M059J (cell line): Measurements from ENCODE around the gene ZDHHC3. TPM values are rescaled to one million over a fixed set of nuclear protein-coding genes. Genes with fewer than 3 reads are reported as not detected.
"Not testable (repeated sequence)": the region's sequence is repeated elsewhere in the genome, so short reads cannot be mapped to it uniquely, and the experiment has no call there.

ENCODE experiments used
- DNase-seq: peaks from one replicate; pipeline ENCODE4 v3.0.0-alpha.2; 2012; ENCODE audit warnings: low read depth
- total RNA-seq: library from RNA; depleted of rRNA; stranded (reverse); fragments of >200 nt; shearing (Covaris generic); gene quantifications from 2 replicates; pipeline ENCODE4 v1.2.3, GENCODE V29; 2014

Gene ZDHHC3
- total RNA-seq, 1 experiment from 2014 or later: 56.7 TPM

DNA sequence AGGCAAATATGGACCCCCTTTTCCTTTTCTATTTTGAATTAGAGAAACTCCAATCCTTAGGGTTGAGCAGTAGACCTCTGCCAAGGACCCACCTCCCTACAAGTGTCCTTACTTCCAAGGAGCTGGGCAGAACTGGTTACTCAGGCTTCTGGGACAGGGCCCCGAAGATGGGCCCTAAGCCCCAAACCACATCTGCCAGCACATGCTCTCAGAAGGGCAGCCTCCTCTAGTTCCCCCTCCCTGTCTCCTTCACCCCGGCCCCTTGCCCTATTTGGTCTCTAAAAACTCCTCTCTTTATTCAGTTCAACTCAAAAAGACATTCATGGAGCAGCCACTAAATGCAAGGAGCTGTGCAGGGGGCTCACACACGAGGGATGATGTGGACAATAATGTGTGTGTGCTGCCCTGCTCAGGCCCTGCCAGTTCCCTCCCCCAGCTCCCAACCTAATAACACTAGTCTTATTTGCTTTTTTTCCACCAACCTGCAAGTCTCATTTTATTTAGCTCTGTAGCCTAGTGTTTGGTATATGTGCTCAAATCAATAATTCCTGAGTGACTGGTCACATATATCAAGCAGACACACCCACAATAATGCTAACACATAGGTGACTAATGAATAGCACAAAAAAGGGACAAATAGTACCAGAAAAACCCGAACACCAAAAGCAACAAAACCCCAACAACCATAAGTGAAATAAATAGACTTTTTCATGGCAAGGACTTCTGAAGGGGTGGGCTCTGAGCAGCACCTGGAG, 12.2 kb downstream of the ZDHHC3 start:
- DNase-seq: no peak

DNA sequence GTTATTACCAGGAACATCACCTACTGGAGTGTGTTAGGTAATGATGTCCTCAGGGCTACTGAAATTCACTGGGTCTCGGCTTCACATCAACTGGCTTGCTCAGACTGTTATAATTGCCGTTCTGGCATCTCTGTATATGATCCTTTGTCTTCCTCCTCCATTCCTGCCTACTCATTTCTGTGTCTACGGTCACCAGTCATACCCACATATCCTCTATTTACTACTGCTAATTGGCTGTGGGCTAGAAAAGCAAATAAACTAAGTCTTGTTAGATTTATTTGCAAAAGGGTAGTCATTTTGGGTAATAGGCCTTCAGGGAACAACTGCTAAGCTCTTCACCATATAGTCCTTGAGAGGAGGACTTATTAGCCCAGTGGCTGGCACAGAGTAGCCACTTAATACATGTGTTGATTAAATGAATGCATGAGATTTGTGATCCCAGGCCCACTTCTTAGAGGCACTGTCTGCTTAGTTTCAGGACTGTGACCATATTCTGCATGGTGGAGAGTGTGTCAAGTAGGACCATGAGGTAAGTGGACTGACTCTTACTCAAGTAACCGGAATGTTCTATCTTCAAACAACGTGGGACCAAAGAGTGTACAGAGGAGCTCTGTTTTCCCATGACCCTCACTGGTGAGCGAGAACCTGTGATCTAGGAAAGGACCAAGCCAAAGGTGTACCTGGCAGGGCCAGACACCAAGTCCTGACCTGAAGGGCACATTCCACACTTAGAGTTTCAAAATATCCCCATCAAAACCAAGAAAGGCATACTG, 13.2 kb downstream of the ZDHHC3 start:
- peak; percentile 68 for DNase-seq

DNA sequence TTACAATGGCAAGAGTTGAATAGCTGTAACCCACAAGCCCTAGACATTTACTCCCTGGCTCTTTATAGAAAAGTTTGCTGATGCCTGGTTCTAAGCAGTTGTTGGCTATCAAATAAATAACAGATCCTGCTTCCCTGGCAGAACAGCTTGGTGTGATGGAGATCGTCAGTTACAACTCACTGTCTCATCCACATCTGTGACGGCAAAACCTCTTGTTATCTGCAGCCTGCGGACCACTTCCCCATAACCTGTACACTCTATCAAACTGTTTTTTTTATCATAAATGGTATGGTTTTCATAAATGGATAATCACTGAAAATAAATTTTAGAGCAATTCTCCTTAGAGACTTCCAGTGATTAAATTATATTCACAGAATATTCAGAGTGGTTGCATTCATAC, 14.1 kb downstream of the ZDHHC3 start:
- DNase-seq: no peak

DNA sequence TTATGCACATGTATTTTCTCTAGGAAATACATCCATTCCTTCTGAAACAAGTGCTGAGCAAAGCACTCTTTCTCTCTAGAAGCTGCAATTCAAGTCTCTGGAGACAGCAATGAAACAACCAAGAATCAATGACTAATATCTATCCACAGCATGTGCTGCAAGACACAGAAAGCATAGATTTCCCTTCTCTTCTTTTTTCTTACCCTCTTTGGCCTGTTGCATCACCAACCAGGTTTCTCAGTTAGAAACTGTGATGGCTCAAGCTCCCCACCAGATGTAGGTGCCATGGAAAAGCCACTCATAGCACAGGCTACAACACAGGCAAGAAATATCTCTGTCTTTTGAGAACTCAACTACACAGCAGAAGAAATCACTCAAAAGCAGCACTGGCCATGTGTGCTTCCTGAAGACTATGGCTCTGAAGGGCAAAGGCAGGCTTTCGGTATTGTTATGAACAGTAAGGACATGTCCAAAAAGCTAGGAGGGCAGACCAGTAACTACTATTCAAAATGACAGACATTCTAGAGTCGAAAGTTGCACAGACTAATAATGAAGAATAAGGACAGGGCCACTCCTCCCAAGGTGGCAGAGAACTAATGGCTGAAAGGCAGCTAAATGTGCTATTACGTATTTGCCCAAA, 15.5 kb downstream of the ZDHHC3 start:
- no peak for DNase-seq

DNA sequence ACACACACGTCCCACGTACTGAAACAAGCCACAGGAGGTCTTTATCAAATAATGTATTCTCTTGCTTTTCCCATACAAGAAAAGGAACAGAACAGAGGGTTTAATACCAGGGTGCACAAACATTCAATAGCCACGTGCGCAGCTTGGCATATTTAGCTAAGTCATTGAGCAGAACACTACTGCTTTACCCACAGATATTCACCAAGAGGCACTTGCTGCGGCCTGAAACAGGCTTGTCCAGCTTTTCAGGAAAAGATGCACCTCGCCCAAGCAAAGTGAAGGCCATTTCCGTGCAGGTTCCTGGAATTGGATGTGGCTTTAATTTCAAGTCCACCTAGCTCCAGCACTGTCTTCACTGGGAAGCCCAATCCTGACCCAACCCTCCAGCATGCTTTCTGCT, 17.6 kb downstream of the ZDHHC3 start:
- DNase-seq: no peak

DNA sequence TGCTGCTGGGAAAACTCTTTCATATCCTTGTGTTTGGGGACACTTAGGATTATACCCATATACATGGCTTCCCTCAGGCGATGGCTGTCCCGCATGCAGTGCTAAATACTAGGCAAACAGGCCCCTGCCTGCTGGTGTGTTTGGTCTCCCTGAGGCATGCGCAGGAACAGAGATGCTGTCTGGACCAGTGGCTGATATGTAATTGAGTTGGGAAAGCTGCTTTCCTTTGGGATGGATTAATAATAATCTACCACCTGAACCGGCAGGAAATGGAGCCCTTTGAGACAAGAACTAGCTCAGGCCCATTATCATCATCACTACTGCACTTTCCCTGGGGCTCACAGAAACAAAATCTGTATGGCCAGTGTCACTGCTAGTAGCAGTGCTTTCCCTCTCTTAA, 18.0 kb downstream of the ZDHHC3 start:
- no peak for DNase-seq

DNA sequence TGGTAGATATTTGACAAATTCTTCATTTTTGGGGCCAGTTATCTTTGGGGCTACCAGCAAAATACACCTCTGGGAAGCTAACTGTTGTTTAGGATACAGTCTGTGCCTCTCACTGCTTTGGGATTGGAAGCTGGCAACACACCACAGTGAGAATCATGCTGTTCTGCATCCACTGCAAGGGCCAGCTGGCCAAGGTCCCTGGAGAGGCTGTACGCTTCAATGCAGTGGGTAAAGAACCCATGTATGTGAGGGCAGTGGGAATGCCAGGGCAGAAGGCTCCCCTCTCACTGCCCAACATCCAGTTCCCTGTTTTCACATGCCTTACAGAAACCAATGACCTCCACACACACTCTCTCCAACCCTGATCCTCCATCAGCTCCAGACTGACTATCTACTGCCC, 20.1 kb downstream of the ZDHHC3 start:
- DNase-seq: no peak

DNA sequence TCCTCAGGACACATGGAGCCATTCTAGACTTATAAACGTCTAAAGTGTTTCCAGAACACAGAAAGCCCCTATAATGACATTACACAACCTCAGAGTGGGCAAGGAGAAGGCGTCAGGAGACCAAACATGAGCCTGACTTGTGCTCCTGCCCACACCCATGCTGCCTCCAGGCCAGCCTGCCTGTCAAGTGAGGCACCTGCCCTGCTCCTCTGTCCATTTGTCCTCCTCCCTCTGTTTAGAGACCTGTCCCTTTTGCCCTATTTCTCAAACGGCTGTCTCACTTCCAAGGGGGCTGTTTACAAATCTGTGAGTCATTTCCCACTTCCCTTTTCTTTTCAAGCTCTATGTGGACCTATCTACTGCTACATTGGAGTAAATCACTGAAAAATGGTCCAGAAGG, 21.0 kb downstream of the ZDHHC3 start:
- DNase-seq: peak; percentile 57

DNA sequence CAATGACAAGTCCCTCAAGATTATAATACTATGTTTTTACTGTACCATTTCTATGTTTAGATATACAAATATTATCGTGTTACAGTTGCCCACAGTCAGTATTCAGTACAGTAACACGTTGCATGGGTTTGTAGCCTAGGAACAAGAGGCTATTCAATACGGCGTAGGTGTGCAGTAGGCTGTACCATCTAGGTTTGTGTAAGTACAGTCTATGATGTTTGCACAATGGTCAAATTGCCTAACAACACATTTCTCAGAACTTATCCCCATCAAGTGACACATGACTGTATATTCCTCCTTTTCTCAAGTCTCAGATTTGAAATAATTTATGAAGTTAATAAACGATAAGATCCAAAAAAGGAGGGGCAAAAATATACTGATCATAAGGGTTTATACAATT, 21.7 kb downstream of the ZDHHC3 start:
- DNase-seq: no peak

DNA sequence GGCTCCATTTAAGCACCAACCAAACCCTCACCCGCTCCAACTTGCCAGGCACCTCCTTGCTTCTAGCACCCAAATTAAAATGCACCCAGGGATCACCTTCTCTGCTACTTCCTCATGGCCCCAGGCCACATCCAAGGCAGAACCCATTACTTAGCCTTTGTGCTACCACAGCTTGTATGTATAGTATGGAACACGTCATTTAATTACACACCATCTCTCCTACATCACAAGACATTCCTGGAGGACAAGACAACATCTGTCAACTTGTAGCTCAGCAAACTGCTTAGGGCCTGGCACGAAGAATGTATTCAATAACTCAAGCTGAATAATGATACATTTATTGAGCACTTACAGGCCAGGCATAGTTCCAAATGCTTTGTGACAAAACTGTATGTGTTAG, 23.3 kb downstream of the ZDHHC3 start:
- DNase-seq: no peak

DNA sequence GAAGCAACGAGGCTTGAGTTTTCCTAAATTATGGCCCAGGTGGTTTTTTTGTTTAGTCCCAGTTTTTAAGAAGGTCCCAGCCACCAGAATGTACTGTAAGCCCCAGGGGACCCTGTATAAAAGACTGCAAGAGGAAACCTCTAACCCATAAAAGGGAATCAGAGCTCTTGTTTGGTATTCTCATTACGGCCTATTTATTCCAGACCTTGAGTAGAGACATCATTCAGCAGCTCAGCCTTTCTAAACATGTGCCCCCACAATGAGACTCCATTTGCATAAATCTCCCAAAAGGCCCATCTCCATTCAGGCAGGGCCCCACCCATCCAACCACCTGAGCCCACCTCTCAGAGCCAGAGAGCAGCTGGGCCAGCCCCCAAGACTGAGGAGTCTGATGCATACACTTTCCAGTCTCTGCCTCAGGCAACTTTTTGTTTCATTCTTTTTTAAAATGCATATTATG, 25.7 kb downstream of the ZDHHC3 start:
- no peak for DNase-seq

DNA sequence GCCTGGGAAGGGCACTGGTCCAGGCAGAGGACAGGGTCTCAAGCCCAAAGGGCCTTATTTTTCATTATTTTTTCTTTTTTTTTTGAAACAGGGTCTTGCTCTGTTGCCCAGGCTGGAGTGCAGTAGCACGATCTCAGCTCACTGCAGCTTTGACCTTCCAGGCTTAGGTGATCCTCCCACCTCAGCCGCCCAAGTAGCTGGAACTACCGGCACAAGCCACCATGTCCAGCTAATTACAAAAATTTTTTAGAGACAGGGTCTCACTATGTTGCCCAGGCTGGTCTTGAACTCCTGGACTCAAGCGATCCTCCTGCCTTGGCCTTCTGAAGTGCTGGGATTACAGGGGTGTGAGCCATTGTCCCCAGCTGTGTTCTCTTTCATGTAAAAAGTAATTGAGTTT, 26.2 kb downstream of the ZDHHC3 start:
- not testable (repeated sequence) for DNase-seq

DNA sequence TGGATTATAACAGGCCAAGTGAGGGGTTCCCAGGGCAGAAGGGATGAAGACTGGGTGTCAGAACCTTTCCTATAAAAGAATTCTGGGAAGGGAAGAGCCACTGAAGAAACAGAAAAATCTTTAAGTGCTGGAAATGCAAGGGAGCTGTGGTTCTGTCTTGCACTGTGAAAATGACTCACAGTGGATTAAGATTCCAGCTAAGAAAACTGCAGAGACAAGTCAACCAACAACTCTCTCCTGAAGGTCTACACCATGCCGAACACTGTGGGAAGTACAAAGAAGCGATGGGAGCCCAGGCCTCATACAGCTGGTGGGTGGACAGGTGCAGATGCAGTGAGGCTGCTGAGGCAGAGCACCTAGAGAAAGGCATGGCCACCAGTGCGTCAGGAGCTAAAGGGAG, 27.7 kb downstream of the ZDHHC3 start:
- DNase-seq: no peak

DNA sequence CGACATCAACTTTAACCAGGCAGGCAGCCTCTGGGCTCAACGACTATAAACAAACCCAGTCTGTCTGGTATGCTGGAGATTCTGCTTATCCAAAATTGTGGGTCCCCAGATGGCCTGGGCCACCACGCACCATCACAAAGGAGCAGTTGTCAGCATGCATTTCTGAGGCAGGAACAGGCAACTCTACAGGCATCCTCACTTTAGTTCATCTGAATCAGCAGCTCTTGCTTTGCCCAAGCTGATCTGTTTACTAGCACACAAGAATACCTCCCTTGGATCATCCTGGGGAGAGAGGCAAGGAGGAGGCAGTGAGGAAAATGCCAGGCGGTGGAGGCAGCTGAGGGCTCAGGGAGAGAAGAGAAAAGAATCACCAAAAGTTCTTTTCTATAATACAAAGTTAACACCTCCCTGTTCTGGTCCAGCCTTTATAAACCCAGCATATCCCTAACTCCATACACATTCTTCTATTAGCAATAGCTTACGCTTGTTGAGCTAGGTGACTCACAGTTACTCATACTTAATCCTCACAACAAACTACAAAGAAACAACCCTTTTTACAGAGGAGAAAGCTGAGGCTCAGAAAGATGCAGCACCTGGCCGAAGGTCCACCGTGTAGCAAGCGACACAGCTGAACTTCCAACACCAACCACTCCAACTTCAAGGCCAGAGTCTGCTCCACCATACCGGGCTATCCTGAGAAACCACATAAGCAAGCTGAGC, 33.6 kb downstream of the ZDHHC3 start:
- peak; percentile 42 for DNase-seq

DNA sequence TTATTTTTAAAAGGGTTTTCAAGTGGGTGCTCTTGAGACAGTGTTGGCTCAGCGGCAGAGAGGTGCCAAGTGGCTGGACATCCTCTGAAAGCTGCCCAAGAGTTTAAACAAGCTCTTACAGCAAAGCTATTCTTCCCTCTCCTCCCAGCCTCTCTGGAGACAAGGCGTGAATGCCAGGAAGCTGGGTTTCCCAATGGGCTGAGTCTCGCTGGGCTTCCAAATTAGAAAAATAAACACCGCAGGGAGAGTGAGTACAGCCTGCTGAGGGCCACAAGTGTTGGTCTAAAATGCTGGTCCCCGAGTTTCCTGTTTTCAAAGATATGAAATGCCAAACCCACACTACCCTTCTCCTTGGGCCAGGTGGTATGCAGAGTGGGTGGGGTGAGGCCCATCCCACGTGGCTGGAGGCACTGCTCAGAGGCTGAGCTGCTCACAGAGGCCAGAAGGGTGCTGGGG, 36.4 kb downstream of the ZDHHC3 start:
- no peak for DNase-seq

DNA sequence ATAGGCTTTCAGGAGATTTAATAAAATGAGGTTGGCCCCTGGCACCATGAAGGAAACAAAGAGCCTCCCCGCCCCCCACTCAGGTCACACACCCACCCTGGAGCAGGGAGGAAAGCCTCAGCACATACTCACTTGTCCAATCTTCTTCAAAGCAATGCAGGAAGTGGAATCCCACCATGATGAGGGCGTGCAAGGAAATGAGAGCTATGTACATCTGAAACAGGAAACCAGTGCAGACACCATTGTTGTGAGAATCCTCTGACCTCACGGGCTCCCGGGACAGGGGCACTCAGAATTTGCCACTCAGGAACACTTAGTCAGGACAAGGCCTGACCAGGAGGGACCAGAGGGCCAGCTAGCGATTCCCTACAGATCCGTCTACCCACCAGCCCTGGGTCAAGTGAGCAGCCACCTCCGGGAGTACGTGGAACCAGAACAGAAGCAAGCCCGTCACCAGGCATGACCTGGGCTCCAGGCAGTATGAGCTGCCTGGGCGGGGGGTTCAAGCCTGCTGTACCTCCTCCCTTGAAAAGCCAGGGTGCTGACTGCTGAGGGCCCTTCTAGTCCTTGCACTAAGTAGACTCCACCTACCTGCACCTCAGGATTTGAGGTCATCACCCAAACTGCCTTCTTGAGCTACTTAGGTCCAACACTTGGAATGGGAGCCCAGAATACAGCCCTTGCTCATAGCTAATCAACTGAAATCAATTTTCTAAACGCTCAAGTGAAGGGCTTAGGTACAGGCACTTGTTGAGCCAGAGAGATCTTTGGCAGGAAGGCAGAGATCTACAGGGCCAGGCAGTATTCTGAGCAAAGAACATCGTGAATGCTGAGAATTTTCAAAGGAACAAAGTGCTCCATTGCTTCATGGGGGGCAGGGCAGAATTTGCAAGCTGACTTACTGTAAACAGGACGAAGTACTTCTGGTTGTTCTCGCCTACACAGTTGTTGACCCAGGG, 42.7 kb downstream of the ZDHHC3 start:
- DNase-seq: no peak

DNA sequence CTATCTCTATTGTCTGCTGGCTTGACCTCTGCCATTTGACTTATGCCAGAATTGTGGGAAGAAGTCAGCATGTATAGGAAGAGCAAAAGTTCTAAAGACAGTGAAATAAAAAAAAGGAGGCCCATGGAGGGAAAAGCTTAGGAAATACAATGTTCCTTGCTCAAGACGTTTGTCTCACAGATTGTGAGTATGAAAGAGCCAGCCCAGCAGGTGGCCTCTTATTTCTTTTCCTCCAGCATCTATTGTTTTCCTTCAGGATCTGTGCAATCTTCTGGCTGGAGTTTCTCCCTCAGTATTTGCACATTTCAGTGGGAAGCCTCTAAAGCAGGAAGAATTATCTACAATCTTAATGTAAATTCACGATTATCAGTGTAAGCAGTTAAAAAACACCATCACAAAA, 43.7 kb downstream of the ZDHHC3 start:
- no peak for DNase-seq

DNA sequence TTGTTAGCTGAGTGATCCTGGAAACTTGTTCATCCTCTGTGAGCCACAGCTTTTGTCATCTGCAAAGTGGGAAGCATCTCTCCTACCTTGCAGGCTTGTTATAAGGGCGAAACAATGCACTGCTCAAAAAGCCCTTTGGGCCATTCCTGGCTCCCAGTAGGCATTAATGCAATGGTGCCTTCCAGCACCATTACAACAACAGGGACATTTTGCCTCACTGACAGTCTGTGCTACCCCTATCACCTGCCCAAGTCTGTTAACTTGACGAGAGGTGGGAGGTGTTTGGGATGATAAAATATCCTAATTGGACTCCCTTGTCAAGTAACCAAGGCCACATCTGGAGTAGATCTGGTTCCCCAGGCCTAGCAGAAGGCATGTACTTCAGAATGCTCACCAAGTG, 44.2 kb downstream of the ZDHHC3 start:
- DNase-seq: no peak

DNA sequence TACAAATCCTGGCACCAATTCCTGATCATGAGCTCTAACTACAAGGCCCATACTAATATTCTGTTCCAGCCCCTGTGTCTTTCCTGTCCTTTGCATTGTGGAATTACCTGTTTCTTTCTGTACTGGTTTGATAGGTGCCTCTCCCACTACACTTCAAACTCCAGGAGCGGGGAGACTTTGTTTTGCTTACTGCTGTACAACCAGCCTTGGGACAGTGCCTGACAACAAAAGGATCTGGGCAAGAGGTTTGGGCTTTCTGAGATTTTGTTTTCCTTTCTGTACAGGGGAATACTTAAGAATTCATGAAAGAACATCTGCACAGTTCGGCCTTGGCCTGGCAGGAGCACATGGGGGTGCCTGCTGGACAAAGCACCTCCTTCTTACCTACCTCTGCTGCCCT, 45.1 kb downstream of the ZDHHC3 start:
- DNase-seq: no peak

DNA sequence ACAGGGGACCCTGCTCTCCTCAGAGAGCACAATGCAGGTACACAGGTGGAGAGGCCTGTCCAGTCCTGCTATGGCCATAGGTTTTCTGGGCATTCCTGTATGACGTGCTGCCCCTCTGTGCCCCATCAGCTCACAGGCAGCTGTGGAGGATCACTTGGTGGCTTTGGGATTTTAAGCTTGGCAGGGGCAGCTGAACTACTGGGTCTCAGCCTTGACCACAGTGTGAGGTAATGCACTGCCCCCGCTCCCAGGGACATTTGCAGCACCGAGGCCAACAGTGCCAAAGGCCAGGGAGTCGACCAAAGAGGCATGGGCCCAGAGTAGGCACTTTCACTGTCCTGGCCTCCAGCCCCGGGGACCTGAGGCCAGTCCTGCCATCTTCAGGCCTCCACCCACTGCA, 46.2 kb downstream of the ZDHHC3 start:
- DNase-seq: no peak

DNA sequence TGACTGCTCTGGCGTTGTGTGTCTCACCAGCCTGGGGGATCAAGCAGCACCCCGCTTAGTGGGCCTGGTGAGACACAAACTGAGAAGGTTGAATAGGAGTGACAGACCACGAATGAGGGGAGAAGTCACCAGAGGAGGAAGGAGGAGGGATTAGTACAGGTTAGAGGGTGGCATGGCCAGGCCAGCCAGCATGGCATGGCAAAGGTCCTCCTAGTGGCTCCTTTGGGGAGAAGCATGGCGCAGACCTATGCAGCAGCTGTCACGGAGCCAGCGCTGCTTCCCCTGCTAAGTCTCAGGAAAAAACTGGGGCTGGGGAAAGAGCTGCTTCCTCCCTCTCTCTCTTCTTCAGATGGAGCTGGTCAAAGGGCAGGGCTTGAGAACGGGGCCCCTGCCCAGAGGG, 48.6 kb downstream of the ZDHHC3 start:
- DNase-seq: no peak
